Stimulated activated CD8-positive, alpha-beta memory T cell treated with anti-CD3 and anti-CD28 coated beads, Interleukin-15, amount 100 ng/mL, for 4 hours (primary cell): Measurements from ENCODE around the gene UNCX.

Experiments used
- DNase-seq, 2 donors: peaks; one replicate each; pipeline ENCODE4 v3.0.0-alpha.2; 2020; ENCODE audit warnings: low read depth in 2 of 2

Gene UNCX

DNA sequence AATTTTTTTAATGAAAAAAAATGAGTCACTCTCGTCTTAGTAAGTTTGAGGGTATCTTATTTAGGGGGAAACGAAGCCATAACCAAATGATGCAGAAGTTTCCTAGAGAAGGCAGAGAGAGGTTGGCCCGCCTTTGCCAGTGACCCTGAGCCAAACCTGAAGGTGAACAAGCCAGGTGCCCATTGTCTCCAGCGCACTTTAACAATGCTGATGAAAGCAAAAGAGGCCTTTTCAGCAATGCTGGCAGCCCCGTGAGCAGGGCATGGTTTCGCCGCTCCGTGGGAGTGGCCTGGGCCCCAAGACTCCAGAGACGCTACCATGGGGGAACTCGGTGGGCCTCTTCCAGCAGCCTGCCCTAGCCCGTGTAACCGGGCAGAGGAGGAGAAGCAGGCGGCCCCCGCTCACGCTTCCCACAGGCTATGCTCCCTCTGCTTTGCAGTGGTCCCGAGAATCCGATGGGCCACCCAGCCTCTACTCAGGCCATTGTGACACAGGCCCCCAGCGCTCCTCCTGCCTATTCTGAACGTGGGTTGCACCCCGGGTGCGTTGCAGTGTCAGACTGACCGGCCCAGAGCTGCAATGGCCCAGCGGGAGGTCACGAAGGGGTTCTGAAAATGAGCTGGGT is 14.0 kb upstream of the UNCX start:
- DNase-seq = no peak

DNA sequence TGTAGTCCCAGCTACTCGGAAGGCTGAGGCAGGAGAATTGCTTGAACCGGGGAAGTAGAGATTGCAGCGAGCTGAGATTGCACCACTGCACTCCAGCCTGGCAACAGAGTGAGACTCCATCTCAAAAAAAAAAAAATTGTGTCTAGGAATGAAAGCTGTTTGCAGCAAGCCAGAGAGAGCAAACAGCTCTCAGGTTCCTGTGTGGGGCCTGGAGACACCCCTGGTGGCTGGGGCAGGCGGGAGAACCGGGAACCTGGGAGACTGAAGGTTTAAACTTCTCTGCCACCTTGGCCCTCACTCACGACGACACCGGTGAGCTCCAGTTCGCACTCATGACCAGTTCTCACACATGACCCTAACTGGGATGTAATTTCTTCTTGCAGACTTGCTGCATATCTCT is 13.2 kb upstream of the UNCX start:
- DNase-seq = no peak

GRCh38 chr7:1220000-1220726 is 12.5 kb upstream of the UNCX start:
- DNase-seq = no peak

DNA sequence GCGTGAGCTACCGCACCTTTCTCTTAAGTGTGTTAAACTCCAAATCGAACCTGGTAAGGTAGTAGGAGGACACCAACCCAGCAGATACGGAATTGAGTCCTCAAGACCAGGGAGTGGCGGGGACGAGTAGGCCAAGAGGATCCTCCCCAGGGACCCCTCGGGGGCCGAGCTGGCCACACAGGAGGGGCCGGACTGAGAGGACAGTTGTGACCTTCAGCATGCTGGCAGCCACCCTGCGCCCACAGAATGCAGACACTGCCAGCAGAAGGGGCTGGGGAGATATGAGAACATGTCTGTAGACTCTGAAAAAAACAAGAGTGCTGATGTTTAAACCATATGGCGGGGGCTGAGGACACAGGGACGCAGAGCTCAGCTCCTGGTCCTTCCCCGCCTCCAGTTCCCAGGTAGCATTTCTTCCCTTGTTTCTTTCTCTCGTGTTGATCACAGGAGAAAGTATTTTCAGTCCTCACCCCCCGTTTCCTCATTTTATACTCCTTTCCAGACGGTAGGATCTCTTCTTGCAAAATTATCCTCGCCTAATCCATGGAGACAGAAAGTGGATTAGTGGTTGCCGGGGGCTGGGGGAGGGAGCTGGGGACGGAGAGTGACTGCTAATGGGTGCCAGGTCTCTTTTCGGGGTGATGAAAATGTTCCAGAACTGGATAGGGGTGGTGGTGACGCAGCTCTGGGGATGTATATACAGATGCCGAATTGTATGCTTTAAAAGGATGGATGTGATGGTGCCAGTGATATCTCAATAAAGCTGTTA is 11.5 kb upstream of the UNCX start:
- DNase-seq = no peak

GRCh38 chr7:1223196-1223981 is 9.3 kb upstream of the UNCX start:
- DNase-seq = no peak

GRCh38 chr7:1224086-1224716 is 8.5 kb upstream of the UNCX start:
- DNase-seq = no peak

GRCh38 chr7:1225030-1225429 is 7.6 kb upstream of the UNCX start:
- no peak for DNase-seq

DNA sequence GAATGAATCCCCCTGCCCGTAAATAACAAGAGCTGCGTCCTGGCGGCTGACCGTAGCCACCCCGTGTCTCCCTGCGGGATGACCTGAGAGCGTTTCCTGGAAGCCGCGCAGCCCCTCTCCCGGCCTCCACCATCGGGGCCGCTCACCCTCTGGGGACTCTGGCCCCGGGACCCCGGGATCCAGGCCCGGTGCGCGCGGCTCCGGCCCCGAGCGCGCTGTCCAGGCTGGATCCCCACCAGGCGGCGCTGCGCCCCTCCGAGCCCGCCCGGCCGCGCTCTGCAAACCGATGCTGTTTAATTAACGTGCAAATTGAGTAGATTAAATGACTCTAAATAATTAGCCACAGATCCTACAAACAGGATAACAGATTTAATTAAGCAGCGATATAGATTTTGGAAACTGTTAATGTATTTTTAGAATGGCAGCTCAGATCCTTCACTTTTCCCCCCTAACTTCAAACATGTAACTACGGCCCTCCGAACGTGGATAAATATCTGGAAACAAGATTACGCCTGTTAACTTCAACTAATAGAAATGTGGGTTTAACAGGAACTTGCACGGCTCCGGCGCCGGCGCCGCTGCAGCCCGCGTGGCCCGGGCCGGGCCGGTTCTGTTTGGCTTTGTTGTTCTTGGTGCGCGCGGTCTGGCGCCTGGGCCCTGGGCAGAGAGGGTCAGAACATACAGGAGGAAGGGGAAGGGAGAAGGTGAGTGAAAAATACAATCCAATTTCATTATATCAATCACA is 7.1 kb upstream of the UNCX start:
- peak in 1 of 2 donors; percentile 14 for DNase-seq

DNA sequence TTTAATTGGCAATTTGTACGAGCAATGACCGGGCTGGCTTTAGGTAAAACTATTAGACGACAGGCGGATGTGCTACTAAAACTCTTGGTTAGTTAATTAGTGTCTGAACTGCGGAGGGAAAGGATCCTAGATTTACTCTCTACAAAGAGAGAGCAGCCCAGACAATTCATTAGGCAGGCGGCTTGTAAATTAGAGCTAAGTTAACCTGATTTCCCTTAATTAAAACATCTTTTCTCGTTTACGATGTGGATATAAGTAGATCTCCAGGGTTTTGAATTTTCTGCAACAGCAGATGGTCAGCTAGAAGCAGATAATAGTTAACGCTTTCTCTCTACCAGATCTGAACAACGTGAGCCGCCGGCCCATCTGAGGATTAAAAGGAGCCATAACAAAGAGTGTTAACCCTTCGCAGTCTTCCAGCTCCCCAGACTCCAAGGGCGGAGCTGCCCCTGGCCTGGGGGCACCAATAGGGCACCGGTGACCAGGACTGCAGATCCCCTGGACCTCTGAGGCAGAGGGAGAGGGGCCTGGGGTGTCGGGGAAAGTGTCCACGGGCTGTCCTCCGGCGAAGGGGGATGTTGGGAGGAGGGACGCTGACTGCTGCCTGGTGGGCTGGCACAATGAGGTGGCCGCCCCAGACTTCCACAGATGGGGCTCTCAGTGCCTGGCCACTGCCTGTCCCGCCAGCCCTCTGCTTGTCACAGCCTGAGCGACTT is 6.3 kb upstream of the UNCX start:
- no peak for DNase-seq

DNA sequence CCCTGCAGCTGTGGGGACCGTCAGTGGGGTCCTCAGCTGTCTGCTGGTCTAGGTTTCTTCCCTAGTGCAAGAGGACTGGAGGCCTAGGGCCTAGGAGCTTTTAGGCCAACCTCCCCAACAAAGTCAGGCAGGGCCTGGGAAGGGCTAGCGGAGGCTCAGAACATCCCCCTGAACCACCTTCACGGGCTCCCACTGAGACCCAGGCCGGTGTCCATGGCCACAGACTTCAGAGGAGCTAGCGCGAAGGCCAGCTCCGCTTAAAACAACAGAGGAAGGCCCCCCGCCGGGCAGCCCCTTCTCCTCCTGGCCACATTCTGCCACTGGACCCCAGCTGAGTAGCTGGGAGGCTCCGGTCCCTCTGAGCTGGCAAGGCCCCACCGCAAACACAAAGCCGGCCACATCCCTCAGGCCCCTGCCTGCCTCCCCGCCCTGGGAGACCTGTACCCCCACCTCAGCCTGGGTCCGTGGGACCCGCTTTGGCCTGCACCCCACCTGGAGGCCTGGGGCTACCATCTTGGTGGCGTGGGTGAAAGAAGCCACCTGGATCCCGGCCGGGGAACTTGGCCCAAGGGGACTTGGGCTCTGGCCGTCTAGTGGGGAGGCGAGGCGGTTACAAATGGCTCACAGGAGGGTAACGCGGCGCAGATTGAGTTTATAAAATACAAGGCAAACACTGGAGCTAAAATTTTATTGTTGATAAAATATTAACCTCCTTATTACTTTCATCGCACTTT is 5.4 kb upstream of the UNCX start:
- DNase-seq = no peak

- no peak for DNase-seq
Observed at GRCh38 chr7:1227814-1228544, 4.7 kb upstream of the UNCX start.

DNA sequence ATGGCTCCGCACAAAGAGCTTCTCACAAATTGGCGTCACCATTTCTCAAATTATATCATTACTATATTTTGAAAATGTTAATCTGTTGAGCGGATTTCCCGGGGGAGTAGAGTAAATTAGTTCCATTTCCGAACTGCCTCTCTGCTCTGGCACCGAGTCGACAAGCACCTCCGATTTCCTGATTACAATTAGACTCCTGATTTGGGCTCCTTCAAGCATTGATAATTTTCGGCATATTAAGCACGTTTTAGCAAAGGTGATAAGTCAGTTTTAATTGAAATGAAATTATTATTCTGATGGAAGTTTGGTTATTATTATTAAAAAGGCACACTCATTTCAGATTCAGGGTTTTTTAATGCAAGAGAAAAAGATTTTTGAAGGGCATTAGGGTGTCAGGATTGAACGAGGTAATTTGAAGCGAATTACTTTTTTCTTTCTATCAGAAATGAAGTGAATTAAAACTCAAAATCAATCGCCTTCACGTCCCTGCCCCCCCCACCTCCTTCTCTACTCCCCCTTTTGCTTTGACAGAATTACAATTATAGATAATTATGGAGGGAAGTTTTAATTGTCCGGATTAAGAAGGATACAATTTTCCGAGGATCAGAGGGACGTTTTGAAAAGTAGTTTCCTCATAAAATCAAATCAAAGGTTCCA is 4.0 kb upstream of the UNCX start:
- DNase-seq = no peak

- no peak for DNase-seq
Observed at GRCh38 chr7:1229202-1229947, 3.3 kb upstream of the UNCX start.

DNA sequence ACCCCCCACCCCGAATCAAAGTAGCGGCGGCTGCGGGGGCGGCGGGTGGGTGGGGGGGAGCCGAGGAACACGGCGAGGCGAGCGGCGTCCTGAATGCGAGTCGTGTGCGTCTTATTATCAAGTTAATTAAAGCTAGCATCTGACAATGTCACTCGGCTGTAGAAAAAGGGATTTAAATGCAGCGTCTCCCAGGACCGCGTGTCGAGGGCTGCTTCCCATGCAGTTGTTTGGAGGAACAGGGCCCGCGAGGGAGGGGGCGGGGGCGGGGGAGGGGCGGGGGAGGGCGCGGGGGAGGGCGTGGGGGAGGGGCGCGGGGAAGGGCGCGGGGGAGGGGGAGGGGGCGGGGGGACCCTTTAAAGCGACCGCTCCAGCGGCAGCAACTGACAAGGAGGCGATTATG is 2.7 kb upstream of the UNCX start:
- DNase-seq = no peak

DNA sequence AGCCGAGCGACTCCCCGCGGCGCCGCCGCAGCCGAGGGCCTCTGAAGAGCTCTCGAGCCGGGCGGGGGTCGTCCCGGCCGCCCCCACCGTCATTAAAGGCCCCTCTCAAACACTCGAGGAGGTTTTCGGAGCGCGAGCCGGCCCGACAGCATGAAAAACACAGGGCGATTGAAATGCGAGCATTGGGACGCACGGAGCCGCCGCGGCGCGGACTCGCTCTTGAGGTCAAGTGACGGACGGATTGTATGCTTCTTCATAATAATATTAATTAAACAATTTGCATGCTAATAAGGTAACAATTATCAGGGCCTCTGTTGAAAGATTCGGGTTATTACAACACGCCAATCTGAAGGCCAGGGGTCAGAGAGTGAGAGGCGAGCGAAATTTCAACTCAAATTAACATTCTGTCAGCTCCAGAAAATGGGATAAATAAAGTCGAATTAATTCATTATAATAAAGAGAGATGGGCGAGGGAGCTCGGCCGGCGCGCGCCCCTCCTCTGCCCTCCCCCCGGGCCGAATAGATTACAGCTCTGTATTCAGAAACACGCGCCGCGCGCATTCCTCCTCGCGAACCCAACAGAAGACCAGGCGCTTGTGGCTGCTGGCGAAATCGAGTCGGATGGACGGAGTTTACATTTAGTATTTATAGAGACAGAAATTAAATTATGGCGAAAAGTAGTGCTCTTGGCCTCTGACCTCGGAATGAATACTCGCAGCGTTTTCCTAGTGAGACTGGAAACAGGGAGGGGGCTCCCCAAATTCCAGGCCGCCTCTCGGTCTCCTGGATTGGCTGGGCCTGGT is 2.1 kb upstream of the UNCX start:
- DNase-seq = no peak

DNA sequence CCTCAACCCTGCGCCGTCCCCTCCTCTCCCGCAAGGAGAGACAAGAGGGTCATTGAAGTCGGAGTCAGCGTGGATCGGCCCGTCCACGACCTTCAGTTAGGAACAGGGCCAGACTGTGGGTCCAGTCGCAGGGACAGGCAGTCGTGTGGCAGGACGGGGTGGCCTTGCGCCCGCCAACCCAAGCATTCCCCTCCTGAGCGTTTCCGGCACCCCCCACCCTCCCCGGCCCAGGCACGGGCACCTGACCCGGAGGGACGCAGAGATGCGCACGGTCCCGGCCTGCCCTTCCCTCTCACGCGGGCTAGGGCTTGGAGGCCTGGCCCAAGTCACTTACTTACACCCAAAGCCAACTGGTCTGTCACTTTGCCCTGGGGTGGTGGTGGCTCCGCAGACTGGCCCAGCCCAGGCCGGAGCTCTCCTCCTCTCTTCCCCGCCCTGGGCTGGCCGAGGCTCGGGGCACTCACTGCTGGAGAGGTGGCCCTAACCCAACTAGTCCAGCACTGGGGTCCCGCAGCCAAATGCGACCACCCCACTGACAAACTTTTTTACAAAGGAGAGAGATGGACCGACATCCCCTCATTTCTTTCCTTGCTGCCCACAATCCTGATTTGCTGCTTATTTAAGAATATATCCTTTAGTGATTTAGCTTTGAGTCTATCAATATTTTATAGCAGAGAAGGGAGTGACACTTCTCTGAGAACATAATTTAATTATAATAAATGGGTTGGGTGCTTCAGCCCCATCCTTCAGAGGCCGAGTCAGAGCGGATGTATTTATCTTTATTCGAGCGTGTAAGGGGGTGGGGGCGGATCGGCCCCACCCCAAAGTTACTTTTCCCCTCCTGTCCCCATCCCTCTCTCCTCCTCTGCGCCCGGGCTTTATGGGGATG is 1.2 kb upstream of the UNCX start:
- DNase-seq = no peak
